GM12864 (cell line): ENCODE results near the gene TIGD7.

Experiments
- DNase-seq: peaks from one replicate; pipeline ENCODE4 v3.0.0-alpha.2; 2011; ENCODE audit warnings: low read depth
- H3K4me3 ChIP-seq: 2 replicates; pipeline ENCODE4 v1.5.1; 2011; ENCODE audit warnings: mild to moderate bottlenecking, low read depth, low read length, control low read depth
- TF ChIP-seq, protein P1 (sequence below): IDR thresholded peaks from 2 replicates; pipeline ENCODE4 v1.5.1; 2011; ENCODE audit warnings: low read depth, mild to moderate bottlenecking, moderate library complexity, low read length, control low read depth, inconsistent platforms; ENCODE audit errors: missing control alignments

Gene TIGD7

DNA sequence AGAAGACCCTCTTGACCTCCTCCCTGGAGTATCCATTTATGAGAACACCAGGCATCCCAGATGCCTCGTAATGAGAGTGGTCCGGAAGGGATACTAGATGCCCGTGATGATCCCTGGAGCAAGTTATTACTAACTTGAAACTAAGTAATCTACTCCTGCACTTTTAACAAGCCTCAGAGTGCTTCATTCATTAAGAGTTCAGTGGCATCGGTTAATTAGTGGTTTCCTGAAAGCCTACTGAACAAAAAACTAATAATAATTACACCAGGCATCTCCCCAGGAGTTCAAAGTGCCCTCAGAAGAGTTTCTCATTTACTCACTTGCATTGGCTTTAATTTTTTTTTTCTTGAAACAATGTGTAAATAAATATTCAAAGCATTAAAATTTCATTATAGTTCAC lies 22.3 kb upstream of the TIGD7 start:
- no peak overlapping the region for H3K4me3 ChIP-seq
- TF ChIP-seq, protein P1, sequence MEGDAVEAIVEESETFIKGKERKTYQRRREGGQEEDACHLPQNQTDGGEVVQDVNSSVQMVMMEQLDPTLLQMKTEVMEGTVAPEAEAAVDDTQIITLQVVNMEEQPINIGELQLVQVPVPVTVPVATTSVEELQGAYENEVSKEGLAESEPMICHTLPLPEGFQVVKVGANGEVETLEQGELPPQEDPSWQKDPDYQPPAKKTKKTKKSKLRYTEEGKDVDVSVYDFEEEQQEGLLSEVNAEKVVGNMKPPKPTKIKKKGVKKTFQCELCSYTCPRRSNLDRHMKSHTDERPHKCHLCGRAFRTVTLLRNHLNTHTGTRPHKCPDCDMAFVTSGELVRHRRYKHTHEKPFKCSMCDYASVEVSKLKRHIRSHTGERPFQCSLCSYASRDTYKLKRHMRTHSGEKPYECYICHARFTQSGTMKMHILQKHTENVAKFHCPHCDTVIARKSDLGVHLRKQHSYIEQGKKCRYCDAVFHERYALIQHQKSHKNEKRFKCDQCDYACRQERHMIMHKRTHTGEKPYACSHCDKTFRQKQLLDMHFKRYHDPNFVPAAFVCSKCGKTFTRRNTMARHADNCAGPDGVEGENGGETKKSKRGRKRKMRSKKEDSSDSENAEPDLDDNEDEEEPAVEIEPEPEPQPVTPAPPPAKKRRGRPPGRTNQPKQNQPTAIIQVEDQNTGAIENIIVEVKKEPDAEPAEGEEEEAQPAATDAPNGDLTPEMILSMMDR: no peak
- DNase-seq: no peak

DNA sequence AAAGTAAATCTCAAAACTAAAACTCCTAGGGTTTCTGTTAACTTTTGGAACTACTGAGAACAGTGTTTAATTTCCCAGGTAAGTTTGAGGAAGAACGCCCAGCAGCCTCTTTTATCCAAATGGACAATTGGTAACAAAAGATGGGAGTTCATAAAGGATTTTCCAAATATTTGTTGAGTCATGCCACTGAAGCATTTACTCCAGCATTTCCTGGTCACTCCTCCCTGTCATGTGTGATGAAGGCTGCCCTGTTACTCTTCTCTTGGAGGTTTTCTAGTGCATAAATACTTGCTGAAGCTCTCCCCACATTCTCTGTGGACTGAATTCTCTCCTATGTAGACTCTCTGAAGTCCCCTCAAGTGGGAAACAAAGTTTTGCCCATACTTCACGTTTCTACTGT lies 16.6 kb upstream of the TIGD7 start:
- TF ChIP-seq, protein P1: no peak
- DNase-seq: no peak
- H3K4me3 ChIP-seq: no peak overlapping the region

DNA sequence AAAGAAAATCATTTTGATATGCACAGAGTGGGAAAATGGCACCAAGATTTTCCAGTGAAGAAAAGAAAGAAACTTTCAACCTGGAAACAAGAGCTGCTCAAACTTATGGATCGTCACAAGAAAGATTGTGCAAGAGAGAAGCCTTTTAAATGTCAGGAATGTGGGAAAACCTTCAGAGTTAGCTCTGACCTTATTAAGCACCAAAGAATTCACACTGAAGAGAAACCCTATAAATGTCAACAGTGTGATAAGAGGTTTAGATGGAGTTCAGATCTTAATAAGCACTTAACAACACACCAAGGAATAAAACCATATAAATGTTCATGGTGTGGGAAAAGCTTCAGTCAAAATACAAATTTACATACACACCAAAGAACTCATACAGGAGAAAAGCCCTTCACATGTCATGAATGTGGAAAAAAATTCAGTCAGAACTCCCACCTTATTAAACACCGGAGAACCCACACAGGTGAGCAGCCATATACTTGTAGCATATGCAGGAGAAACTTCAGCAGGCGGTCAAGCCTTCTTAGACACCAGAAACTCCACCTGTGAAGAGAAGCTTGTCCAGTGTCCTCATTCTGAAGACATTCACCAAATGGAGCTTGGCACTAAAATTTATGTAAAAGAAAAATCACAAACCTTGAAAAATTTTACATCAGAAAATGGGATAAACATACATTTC lies 12.2 kb upstream of the TIGD7 start:
- no peak overlapping the region for H3K4me3 ChIP-seq
- DNase-seq: no peak
- TF ChIP-seq, protein P1: no peak

DNA sequence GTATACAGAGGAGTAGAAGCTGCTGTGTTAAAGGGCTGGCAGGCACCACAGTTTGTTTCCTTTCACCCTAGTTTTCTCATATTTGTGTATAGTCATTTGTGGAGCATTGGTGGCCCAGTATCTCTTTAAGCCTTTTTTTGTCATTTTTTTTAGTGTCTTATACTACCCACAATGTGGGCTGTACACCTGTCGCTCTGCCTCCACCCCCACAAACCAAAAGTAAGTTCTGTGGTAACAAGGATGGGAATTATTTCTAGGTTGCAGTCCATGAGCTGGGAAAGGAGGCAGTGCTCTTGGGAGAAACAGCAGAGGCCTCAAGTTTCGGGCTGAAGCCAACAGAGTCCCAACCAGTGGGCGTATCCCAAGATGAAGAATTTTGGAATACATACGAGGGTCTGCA lies 6.3 kb upstream of the TIGD7 start:
- DNase-seq: no peak
- TF ChIP-seq, protein P1: no peak
- H3K4me3 ChIP-seq: no peak overlapping the region

DNA sequence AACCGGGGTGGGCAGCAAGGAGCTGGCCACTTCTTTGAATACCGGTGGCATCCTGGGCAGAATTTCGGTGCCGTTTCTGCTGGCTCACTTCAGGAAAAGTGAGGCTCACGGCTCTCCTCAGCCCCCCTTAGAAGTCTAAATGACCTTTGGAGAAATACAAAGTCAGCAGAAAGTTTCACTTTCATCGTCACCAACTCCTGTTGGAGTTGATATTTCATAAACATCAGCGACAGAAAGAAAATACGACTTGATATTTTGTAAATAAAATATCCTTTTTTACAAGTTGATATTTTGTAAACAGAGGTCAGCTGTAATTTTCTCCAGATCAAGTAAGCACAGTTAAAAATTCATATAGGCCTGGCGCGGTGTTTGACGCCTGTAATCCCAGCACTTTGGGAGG lies 848 bp upstream of the TIGD7 start:
- TF ChIP-seq, protein P1: no peak
- no peak for DNase-seq
- peak overlapping the region; percentile 85 for H3K4me3 ChIP-seq

DNA sequence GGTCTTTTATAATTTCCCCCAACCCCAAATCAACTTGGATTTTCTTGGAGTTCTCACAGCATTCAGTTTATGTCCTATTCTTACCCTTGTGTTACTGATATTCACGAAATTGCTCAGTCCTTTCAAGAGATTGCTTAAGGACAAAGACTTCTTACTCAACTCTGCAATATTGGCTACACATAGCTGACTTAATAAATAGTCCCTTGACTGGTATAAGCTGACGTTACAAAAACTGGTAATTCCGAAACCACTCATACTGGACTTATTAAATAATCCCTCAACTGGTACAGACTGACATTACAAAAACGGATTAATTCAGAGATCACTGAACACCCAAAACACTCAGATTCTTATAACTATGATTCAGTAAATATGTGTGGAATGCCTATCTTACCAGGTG lies 860 bp downstream of the TIGD7 start:
- TF ChIP-seq, protein P1: no peak
- H3K4me3 ChIP-seq: peak overlapping the region; percentile 85; the same call in 1 of the 2 replicates
- no peak for DNase-seq

DNA sequence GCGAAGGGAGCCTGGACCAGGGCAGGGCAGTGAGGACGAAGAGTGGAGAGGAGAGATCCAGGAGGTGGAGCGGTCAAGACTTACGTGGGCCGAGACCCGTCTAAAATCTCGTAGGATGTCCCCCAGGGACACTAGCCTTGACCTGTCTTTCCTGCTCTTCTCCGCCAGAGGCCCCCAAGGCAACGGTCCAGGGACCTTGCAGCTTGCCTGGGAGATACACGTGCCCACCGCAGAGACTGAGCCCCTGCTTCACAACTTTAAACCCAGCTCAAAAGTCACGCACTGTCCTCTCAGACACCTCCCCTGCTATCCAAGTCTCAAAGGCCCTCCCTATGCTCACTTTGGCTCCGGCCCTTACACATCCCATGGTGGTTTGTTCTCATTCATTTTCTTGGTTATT lies 9.4 kb downstream of the TIGD7 start:
- DNase-seq: no peak
- TF ChIP-seq, protein P1: no peak
- no peak overlapping the region for H3K4me3 ChIP-seq
